Measurements from ENCODE around the gene GAS6.

- no peak for TF ChIP-seq POLR2AphosphoS5 (IDR thresholded peaks at IDR 0.05; ENCODE audit: low read depth, low read length)
- TF ChIP-seq POLR2A (IDR thresholded peaks at IDR 0.05; ENCODE audit: low read depth, low read length): no peak
- TF ChIP-seq TAF1 (IDR thresholded peaks at IDR 0.05; ENCODE audit: low read depth, low read length): no peak
- no peak for TF ChIP-seq SPI1 (IDR thresholded peaks at IDR 0.05; ENCODE audit: low read depth, low read length)
Measured at GRCh38 chr13:113832631-113833030, 31.2 kb downstream of the GAS6 start.
